Choroid plexus epithelial cell (primary cell): ENCODE data around the gene SLC12A5.
A peak's percentile ranks its signal among the peaks of the same experiment; 100 is the strongest.

Experiments
- DNase-seq: peaks from one replicate; pipeline ENCODE4 v3.0.0-alpha.2; 2010; ENCODE audit warnings: low read depth
- H3K4me3 ChIP-seq: 2 replicates; pipeline ENCODE4 v1.5.1; 2011; ENCODE audit warnings: low read depth, mild to moderate bottlenecking, control low read depth, low read length, moderate library complexity
- TF ChIP-seq, protein P1 (sequence below): conservative IDR thresholded peaks from 2 replicates; pipeline ENCODE4 v1.5.1; 2011; ENCODE audit warnings: low read depth, mild to moderate bottlenecking, control low read depth, inconsistent platforms, low read length, moderate library complexity

Gene SLC12A5

DNA sequence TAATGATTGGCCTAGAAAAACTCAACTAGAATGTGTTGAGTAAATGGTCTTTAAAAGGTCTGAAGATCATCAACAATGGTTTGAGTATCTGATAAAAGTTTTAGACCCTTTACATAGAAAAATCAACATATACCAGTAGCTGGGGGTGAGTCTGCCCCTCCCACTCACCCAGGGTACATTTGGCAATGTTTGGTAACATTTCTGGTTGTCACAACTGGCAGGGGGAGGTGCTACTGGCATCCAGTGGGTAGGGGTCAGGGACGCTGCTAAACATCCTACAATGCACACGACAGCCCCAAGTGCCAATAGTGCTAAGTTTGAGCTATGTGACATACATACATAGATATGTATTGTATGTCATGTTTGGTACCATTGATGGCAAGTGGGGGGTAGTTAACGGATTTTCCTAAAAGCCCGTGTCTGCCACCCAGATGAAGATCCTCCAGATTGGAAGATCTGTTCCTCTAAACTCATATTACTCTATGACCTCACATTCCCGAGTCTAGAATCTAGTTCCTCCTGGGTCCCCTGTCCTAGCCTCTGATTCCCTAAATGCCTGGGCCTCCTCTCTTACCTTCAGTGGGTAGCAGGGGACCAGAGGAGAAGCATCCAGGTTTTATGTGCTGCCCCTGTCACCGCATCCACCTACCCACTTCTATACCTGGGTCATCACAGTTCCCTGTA, 22.9 kb upstream of the SLC12A5 start:
- H3K4me3 ChIP-seq: no peak overlapping the region
- TF ChIP-seq, protein P1, sequence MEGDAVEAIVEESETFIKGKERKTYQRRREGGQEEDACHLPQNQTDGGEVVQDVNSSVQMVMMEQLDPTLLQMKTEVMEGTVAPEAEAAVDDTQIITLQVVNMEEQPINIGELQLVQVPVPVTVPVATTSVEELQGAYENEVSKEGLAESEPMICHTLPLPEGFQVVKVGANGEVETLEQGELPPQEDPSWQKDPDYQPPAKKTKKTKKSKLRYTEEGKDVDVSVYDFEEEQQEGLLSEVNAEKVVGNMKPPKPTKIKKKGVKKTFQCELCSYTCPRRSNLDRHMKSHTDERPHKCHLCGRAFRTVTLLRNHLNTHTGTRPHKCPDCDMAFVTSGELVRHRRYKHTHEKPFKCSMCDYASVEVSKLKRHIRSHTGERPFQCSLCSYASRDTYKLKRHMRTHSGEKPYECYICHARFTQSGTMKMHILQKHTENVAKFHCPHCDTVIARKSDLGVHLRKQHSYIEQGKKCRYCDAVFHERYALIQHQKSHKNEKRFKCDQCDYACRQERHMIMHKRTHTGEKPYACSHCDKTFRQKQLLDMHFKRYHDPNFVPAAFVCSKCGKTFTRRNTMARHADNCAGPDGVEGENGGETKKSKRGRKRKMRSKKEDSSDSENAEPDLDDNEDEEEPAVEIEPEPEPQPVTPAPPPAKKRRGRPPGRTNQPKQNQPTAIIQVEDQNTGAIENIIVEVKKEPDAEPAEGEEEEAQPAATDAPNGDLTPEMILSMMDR: no peak
- DNase-seq: no peak

DNA sequence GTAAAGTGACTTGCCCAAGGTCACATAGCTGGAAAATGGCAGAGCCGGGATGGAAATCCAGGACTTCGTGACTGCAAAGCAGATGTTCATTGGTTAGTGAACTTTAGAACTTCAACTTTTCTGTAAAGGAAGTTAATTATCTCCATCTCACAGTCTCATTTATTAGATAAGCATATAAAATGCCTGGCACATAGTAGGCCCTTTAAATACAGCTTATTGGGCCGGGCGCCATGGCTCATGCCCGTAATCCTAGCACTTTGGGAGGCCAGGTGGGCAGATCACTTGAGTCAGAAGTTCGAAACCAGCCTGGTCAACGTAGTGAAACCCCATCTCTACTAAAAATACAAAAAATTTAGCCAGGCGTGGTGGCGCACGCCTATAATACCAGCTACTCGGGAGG, 22.1 kb upstream of the SLC12A5 start:
- no peak overlapping the region for H3K4me3 ChIP-seq
- TF ChIP-seq, protein P1: no peak
- no peak for DNase-seq

DNA sequence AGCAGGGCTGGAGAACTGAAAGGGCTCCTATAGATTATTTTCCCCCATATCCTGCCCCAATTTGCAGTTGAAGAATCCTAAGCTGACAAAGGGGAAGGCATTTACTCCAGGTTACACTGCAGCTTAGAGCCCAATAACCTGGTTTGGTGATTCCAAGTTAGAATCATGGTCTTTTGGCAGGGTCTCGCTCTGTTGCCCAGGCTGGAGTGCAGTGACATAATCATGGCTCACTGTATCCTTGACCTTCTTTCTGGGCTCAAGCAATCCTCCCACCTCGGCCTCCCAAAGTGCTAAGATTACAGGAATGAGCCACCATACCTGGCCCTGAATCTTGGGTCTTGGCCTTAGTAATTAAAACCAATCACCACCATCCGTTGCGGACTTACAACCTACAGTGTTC, 21.3 kb upstream of the SLC12A5 start:
- DNase-seq: no peak
- TF ChIP-seq, protein P1: no peak
- H3K4me3 ChIP-seq: no peak overlapping the region

DNA sequence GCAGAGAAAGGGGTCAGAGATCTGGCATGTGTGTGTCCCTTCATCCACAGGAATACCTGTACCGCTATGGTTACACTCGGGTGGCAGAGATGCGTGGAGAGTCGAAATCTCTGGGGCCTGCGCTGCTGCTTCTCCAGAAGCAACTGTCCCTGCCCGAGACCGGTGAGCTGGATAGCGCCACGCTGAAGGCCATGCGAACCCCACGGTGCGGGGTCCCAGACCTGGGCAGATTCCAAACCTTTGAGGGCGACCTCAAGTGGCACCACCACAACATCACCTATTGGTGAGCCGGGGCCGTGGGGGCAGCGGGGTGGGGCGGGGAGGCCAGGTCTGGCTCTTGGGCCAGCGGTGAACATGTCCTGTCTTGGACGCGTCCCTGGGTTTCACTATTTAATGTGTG, 19.2 kb upstream of the SLC12A5 start:
- no peak overlapping the region for H3K4me3 ChIP-seq
- no peak for DNase-seq
- TF ChIP-seq, protein P1: no peak

DNA sequence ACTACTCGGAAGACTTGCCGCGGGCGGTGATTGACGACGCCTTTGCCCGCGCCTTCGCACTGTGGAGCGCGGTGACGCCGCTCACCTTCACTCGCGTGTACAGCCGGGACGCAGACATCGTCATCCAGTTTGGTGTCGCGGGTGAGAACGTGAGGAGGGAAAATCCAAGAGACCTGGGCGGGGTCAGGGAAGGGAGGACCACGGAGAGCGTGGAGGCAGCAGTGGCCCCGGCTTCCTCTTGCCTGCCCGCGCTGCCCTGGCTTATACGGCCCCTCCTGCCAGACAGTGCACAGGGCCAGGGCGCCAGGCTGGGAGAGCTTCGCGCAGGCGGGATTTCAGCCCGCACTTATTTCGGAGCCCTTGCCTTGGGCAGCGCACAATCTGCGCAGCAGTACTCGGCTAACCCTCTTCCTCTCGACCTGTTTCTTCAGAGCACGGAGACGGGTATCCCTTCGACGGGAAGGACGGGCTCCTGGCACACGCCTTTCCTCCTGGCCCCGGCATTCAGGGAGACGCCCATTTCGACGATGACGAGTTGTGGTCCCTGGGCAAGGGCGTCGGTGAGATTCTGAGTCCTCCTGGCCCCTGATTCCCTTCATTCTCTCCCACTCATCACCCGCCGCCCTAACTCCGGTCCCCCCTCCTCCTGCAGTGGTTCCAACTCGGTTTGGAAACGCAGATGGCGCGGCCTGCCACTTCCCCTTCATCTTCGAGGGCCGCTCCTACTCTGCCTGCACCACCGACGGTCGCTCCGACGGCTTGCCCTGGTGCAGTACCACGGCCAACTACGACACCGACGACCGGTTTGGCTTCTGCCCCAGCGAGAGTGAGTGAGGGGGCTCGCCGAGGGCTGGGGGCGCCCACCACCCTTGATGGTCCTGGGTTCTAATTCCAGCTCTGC, 18.3 kb upstream of the SLC12A5 start:
- no peak for DNase-seq

DNA sequence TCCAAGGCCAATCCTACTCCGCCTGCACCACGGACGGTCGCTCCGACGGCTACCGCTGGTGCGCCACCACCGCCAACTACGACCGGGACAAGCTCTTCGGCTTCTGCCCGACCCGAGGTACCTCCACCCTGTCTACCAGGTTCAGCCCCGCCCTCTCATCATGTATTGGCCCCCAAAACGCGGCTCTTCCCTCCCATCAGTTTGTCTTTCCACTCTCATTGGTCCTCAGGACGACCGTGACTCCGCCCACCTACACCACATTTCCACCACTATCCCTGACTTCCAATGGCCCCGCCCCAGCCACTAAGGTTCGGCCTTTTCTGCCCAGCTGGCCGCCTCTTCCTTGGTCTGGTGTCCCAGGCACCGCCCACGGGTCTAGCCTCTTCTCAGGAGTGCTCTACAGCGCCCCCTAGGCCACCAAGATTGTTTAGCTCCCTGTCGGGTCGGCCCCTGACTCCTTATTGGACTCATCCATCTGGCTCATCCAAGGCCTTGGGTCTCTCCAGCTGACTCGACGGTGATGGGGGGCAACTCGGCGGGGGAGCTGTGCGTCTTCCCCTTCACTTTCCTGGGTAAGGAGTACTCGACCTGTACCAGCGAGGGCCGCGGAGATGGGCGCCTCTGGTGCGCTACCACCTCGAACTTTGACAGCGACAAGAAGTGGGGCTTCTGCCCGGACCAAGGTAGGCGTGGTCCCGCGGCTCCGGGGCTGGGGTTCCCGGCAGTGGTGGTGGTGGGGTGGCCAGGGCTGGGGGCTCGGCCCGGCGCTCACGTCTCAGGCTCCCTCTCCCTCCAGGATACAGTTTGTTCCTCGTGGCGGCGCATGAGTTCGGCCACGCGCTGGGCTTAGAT, 17.2 kb upstream of the SLC12A5 start:
- H3K4me3 ChIP-seq: no peak overlapping the region
- peak; percentile 27 for DNase-seq
- TF ChIP-seq, protein P1: peak; percentile 28

More for the DNA sequence above, 18.3 kb upstream of the SLC12A5 start:
- no peak overlapping the region for H3K4me3 ChIP-seq
- TF ChIP-seq, protein P1: no peak
